Subcutaneous adipose tissue (tissue), 4 donors: ENCODE measurements around the gene RABL2B. TPM values are rescaled to one million over a fixed set of nuclear protein-coding genes. Genes with fewer than 3 reads are reported as not detected.

Source experiments
- CTCF ChIP-seq: fragments of 450-650 bp; IDR thresholded peaks from one replicate; pipeline ENCODE4 v1.5.1; 2016; ENCODE audit warnings: low read depth, mild to moderate bottlenecking, control low read depth, antibody characterized with exemption, moderate library complexity
- total RNA-seq, 4 donors: library from RNA; depleted of rRNA; stranded (reverse); fragments of >200 nt; gene quantifications; one replicate each; pipeline ENCODE4 v1.1.0, GENCODE V29; 2016

RABL2B gene
- total RNA-seq, 4 donors from 2014 or later, result 8.8 to 19.4 (median 14.8) TPM

GRCh38 chr22:50730013-50730891 is 53.2 kb downstream of the RABL2B start:
- TF ChIP-seq CTCF, result no peak

GRCh38 chr22:50729391-50730012 is 53.9 kb downstream of the RABL2B start:
- no peak for TF ChIP-seq CTCF

GRCh38 chr22:50728523-50728931 is 54.9 kb downstream of the RABL2B start:
- no peak for TF ChIP-seq CTCF

GRCh38 chr22:50727678-50728522 is 55.5 kb downstream of the RABL2B start:
- TF ChIP-seq CTCF, result no peak

GRCh38 chr22:50726643-50727340 is 56.6 kb downstream of the RABL2B start:
- no peak for TF ChIP-seq CTCF

- TF ChIP-seq CTCF, result no peak
Measured at GRCh38 chr22:50725597-50725996, 57.8 kb downstream of the RABL2B start.
